ENCODE results near the gene FLRT1. TPM values are rescaled to one million over a fixed set of nuclear protein-coding genes. Genes with fewer than 3 reads are reported as not detected.
"Not testable (repeated sequence)": the region's sequence is repeated elsewhere in the genome, so short reads cannot be mapped to it uniquely, and the experiment has no call there.

Gene FLRT1
- total RNA-seq, 4 donors from 2014 or later, result 1.1 to 4.7 (median 3.6) TPM

GRCh38 chr11:64044730-64045393, 9.1 kb downstream of the FLRT1 start:
- 40 to 80% methylated on average over 1 to 2 of the region's 18 CpGs for WGBS, 2 donors (ENCODE audit: low coverage in 1 of 2)
- Histone ChIP-seq H3K36me3 (no peaks in the 10 kb centered on the region), H3K9me3 (no peaks in the 10 kb centered on the region), H3K27me3 (no peaks in the 10 kb centered on the region), H3K4me3 (no peak overlapping the region), H3K4me1 (peaks cover 0 to 5% (median 0%) of the 10 kb centered on the region in 3 donors), H3K27ac (peak overlapping the region in 1 of 4 donors; percentile 7)
- TF ChIP-seq EP300 (IDR thresholded peaks at IDR 0.05), result no peak
- no peak for TF ChIP-seq CTCF (IDR thresholded peaks at IDR 0.05)
- no peak for TF ChIP-seq POLR2AphosphoS5 (IDR thresholded peaks at IDR 0.05)
- no peak for TF ChIP-seq POLR2A (IDR thresholded peaks at IDR 0.05)
- ATAC-seq, result no peak

GRCh38 chr11:64045700-64046099, 10.0 kb downstream of the FLRT1 start:
- 67 to 93% methylated on average over 2 of the region's 2 CpGs for WGBS, 2 donors (ENCODE audit: low coverage in 1 of 2)
- H3K4me1 ChIP-seq, result peaks cover 0 to 5% (median 0%) of the 10 kb centered on the region in 3 donors
- ATAC-seq, result no peak

GRCh38 chr11:64047373-64047772, 11.6 kb downstream of the FLRT1 start:
- H3K4me1 ChIP-seq, H3K36me3 ChIP-seq, H3K27me3 ChIP-seq, H3K9me3 ChIP-seq, H3K4me3 ChIP-seq, ATAC-seq: not testable (repeated sequence)
- WGBS, 2 donors (ENCODE audit: low coverage in 1 of 2), result 100% methylated on average over 1 of the region's 8 CpGs; no CpG with 5 or more reads in 1 of the 2 donors
- H3K27ac ChIP-seq, result peak overlapping the region in 1 of 4 donors; percentile 39

More at GRCh38 chr11:64045700-64046099, 10.0 kb downstream of the FLRT1 start:
- no peaks in the 10 kb centered on the region for H3K27me3 ChIP-seq
- no peak for TF ChIP-seq POLR2A (IDR thresholded peaks at IDR 0.05)
- no peak for TF ChIP-seq POLR2AphosphoS5 (IDR thresholded peaks at IDR 0.05)
- no peak for TF ChIP-seq CTCF (IDR thresholded peaks at IDR 0.05)
- no peaks in the 10 kb centered on the region for H3K36me3 ChIP-seq
- H3K9me3 ChIP-seq, result no peaks in the 10 kb centered on the region
- H3K27ac ChIP-seq, result peak overlapping the region in 1 of 4 donors; percentile 39
- H3K4me3 ChIP-seq, result no peak overlapping the region

- H3K4me1 ChIP-seq, result no peaks in the 10 kb centered on the region
- H3K4me3 ChIP-seq, result no peak overlapping the region
- H3K27me3 ChIP-seq, result no peaks in the 10 kb centered on the region
- no peaks in the 10 kb centered on the region for H3K9me3 ChIP-seq
- TF ChIP-seq EP300 (IDR thresholded peaks at IDR 0.05) (no peak), POLR2AphosphoS5 (IDR thresholded peaks at IDR 0.05) (peak; percentile 39)
- WGBS, 2 donors (ENCODE audit: low coverage in 1 of 2), result 60% methylated on average over 4 of the region's 19 CpGs; no CpG with 5 or more reads in 1 of the 2 donors
- no peaks in the 10 kb centered on the region for H3K36me3 ChIP-seq
- H3K27ac ChIP-seq, result peak overlapping the region in 1 of 4 donors; percentile 29
- peak; percentile 46 for ATAC-seq
Observed at GRCh38 chr11:64048042-64048854, 12.5 kb downstream of the FLRT1 start.

- Histone ChIP-seq H3K4me1 (no peaks in the 10 kb centered on the region), H3K27me3 (no peaks in the 10 kb centered on the region), H3K27ac (peak overlapping the region in 1 of 4 donors; percentile 29), H3K36me3 (no peaks in the 10 kb centered on the region), H3K4me3 (no peak overlapping the region), H3K9me3 (no peaks in the 10 kb centered on the region)
- ATAC-seq, result no peak
- 90% methylated on average over 2 of the region's 8 CpGs; no CpG with 5 or more reads in 1 of the 2 donors for WGBS, 2 donors (ENCODE audit: low coverage in 1 of 2)
- TF ChIP-seq CTCF (IDR thresholded peaks at IDR 0.05), result no peak
- no peak for TF ChIP-seq EP300 (IDR thresholded peaks at IDR 0.05)
- no peak for TF ChIP-seq POLR2A (IDR thresholded peaks at IDR 0.05)
- TF ChIP-seq POLR2AphosphoS5 (IDR thresholded peaks at IDR 0.05), result no peak
Observed at GRCh38 chr11:64049509-64049908, 13.8 kb downstream of the FLRT1 start.

Measured in gastroesophageal sphincter (tissue), 4 donors.